NCI-H82 treated with DMSO at 0.1 percent for 48 hours (cell line): ENCODE data around the gene PLPPR3.

Source experiments
- DNase-seq: peaks from one replicate; lab custom pipeline; 2025; ENCODE audit not compliant: unreplicated experiment; lab: John Stamatoyannopoulos, UW

Gene PLPPR3

DNA sequence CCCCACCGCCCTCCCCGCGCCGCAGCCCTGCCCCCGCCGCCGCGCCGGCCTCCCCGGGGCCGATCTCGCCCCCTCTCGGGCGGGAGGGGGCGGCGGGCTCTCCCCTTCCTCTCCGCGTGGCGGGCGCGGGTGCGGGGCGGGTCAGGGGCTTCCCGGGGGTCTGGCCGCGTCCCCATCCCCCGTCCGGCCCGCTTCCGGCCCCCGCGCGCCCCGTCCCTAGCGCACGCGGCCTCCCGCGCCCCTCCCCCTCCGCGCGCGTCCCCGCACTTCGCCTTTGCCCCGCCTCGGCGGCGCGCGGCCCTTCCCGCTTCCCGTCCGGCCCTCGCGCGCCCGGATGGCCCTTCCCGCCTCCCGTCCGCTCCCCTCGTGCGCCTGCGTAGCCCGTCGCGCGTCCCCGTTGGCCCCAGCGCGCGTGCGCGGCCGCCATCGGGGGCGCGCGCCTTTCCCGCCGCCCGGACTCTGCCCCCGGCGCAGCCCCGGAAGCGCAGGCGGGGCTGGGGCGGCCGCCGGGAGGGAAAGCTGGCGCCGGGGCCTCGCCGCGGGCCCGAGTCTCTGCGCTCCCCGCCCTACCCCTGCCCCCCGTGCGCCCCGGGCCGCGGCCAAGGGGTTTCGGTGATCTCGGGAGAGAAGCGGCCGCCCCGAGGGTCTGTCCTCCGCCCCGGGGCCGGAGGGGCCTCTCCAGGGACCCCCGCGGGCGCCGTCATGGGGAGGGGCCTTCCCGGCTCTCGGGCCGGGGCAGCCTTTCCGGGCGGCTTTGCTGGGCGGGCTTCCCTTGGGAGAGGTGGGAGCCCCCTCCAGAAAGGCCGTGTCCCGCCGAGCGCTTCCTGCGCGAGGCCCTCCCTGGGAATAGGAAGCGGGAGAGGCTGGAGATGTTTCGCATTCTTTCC is 24.0 kb downstream of the PLPPR3 start:
- no peak for DNase-seq

DNA sequence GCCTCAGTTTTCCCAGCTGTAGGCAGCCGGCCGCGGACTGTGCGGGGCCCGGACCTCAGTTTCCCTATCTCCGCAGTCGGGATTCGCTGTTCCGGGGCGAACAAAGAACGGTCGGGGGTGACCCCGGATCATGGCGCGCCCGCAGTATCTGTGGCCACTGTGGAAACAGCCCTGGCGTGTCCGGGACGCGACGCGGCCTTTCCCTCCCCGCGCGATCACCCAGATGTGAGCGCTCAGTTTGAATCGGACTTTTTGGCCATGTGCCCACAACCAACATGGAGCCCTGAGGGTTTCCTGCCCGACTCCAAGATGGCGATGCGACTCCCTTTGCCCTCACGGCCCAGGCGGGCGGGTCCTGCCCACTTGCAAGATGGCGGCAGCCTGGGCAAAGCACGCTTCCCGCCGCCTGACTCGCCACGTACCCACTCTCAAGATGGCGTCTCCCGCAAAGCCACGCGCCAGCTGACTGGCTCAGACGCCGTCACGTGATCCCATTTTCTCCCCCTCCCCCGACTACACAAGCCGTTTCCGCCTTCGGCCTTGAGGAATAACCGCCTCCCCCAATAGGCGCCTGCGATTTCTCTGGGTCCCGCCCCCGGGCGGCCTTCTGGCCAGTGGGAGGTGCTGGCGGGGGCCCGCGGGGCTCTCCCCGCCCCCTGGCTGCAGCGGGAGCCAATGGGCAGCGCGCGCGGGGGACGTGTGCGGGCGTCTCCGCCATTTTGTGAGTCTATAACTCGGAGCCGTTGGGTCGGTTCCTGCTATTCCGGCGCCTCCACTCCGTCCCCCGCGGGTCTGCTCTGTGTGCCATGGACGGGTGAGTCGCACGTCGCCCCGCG is 24.8 kb downstream of the PLPPR3 start, which contains the start of gene PTBP1:
TSS of gene PTBP1 (plus strand) at position 761 of the 836 bp plus-strand sequence. CDS start at position 807, 46 bp downstream.
- DNase-seq = peak; percentile 98

DNA sequence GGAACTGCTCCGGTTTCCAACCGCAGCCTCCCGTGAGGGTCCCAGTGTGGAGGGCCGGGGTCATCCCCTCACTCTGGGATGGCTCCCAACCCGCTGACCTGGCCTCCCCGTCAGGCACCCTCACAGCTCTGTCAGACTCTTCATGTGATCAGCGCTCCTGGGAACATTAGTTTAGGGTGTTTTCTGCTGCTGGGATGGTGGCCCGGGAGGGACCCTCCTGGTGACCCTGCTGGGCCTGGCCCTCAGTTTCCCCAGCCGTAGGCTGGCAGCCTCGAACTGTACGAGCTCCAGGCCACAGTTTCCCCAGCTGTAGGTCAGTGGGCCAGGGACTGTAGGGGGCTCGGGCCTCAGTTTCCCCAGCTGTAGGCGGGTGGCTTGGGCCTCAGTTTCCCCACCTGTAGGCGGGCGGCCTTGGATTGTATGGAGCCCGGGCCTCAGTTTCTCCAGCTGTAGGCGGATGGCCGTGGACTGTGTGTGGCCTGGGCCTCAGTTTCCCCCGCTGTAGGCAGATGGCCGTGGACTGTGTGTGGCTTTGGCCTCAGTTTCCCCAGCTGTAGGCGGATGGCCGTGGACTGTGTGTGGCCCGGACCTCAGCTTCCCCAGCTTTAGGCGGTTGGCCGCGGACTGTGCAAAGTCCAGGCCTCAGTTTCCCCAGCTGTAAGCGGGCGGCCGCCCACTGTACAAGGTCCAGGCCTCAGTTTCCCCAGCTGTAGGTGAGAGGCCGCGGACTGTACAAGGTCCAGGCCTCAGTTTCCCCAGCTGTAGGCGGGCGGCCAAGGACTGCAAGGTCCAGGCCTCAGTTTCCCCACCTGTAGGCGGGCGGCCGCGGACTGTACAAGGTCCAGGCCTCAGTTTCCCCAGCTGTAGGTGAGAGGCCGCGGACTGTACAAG is 25.8 kb downstream of the PLPPR3 start:
- DNase-seq = no peak

DNA sequence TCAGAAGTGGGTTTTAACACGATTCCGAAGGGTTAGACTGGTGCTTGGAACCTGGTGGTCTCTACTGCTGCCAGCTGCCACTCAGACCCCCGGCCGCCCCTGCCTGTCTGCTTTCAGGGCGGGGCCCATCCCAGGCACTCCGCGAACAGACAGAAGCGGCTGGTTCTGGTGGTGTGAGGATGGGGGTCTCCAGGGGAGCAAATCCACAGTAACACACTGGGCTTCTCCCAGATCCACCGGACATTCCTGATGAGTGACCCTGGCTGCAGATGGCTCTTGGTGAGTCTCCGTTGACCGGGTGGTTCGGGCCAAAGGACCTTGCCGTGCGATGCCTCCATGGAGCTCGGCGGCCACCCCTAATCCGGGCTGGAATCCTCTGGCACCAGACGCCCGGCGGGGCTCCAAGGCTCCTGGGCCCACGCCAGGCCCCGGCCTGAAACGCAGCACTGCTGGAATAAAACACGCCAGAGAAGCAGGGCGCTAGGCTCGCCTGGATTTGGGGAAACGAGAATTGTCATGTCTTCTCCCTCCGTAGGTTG is 26.6 kb downstream of the PLPPR3 start:
- DNase-seq = no peak

DNA sequence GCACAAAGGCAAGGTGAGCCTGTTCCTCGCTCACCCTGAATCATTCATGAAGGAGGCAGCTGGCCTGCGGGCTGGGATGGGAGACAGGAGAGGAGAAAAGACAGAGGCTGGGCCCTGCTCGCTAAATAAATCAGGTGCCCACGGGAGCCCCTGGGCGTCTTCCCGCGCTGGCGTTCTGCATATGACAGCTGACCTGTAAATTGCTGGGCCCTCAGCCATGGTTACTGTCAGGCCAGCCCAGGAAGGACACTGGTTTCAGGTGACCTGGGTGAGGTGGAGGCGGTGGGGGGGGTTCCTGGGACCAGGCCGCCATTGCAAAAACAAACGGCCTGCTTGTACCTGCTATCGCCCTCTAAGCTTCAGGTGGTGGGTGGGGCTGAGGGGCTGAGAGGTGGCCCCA is 27.9 kb downstream of the PLPPR3 start:
- no peak for DNase-seq

DNA sequence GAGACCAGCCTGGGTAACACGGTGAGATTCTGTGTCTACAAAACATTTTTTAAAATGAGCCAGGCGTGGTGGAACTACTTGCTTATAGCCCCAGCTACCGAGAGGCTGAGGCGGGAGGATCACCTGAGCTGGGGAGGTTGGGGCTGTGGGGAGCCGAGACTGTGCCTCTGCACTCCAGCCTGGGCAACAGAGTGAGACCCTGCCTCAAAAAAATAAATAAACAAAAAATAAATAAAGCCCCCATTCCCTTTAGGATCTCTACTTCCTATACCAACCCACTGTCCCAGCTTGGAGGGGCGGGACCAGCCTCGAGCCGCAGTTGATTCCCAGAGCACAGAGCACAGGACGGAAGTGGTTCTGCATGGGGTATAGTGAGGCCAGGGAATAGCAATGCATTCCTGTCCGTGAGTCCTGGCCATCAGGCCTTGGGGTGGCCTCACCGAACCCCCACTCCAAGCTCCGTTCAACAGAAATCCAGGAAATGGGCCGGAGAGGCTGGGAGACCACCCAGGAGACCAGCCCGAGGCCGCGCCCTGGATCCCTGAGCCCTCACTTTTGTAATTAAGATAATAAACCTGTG is 29.4 kb downstream of the PLPPR3 start:
- no peak for DNase-seq

DNA sequence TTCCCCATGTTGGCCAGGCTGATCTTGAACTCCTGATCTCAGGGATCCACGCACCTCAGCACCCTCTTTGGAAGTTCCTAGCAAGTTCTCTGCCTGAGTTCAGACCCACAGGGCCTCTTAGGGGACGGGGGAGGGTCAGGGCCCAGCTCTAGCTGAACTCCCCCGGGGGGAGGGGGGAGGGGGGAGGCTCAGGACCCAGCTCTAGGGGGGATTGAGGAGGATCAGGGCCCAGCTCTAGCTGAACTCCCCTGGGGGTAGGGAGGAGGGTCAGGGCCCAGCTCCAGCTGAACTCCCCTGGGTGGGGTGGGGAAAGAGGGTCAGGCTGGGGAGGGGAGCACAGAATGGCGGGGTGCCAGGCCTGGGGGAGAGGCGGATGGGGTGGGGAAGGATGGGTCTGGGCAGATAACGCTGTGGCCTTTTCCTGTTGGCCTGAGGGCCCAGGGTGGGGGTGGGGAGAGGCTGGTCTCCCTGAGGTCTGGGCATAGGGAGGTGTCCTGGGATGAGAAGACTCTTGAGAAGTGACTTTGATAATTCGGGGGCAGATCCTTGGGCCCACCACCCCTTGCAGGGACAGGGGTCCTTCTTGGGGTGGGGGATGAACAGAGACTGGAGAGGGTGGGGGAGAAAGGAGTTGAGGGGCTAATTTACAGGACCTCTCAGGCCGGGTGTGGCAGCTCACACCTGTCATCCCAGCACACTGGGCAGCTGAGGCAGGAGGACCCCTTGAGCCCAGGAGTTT is 30.0 kb downstream of the PLPPR3 start:
- DNase-seq = peak; percentile 47

DNA sequence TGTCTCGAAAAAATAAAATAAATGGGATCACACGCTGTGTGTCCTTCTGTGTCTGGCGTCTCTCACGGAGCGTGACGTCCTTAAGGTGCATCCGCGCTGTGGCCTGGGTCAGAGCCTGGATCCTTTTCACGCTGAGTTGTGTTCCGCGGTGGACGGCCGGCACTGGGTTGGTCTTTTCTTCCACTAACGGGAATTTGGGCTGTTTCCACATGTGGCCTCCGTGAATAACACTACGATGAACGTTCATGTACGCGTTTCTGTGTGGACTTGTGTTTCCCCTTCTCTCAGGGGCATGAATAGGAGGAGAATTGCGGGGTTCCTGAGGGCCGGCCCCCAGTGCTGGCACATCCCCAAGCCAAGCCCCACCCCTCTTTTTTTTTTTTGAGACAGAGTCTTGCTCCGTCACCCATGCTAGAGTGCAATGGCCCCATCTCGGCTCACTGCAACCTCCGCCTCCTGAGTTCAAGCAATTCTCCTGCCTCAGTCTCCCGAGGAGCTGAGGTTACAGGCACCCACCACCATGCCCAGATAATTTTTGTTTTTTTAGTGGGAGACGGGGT is 30.7 kb downstream of the PLPPR3 start:
- DNase-seq = no peak

DNA sequence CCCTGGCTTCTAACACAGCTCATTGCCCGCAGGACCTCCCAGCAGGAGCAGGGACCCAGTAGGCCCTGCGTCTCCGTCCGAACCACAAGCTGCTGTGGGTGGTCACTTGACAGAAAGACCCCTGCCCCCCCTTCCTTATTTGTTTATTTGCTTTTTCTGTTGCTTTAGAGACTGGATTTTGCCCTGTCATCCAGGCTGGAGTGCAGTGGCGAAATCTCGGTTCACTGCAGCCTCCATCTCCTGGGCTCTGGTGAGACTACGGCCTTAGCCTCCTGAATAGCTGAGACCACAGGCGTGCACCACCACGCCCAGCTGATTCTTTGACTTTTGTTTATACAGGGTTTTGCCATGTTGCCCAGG is 32.1 kb downstream of the PLPPR3 start:
- no peak for DNase-seq

DNA sequence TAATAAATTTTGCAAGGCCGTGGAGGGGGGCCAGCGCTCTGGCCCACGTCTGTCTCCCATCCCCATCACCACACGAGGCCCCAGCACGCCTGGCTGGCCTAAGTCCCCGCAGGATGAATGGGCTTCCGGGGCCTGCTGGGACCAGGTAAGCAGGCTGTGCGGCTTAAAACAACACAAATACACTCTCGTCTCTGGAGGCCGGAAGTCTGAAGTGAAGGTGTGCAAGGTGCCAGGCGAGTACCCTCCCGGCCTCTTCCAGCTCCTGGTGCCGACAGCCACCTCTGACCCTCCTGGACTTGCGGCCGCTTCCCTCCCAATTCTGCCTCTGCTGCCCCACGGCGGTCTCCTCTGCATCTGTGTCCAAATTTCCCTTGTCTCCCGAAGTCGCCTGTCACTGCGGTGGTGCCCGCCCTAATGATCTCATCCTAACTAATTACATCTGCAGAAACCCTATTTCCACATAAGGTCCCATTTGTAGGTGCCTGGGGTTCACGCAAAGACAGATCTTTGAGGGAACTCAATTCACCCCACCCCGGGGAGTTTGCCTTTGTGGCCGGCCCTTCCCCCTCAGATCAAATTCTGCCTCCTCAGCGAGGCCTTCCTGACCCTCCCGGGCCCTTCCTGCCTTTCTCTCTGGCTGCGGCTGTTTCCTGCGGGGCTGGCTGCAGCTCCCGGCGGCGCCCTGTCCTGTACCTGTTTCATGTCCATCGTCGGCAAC is 32.6 kb downstream of the PLPPR3 start:
- peak; percentile 21 for DNase-seq

DNA sequence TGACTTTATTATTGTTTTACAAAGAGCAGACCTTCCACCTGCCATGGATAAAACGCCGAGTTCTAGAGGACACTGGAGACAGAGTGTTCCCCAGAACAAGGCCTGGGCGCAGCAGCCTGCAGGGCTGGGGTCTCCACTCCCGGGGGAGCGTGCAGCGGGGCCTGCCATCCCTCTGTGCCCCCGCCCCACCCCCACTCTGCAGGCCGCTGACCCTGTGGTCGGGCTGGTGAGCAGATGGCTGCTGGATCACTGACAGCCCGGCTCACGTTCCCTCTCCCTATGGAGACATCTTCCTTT is 33.1 kb downstream of the PLPPR3 start:
- no peak for DNase-seq

DNA sequence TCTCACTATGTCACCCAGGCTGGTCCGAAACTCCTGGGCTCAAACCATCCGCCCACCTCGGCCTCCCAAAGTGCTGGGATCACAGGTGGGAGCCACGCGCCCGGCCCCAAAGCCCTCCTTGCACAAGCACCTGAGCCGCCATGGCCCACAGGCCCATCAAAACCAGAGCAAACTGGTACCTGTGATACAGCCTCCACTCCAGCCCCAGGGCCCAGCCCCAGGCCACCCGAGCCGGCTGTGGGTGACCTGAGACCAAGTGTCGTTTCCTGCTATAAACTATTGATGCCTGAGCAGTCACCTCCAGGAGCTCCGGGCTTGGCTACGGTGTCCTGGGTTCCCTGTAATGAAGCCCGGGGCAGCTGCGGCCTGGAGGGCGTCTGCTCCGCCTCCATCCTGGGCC is 34.2 kb downstream of the PLPPR3 start:
- no peak for DNase-seq

DNA sequence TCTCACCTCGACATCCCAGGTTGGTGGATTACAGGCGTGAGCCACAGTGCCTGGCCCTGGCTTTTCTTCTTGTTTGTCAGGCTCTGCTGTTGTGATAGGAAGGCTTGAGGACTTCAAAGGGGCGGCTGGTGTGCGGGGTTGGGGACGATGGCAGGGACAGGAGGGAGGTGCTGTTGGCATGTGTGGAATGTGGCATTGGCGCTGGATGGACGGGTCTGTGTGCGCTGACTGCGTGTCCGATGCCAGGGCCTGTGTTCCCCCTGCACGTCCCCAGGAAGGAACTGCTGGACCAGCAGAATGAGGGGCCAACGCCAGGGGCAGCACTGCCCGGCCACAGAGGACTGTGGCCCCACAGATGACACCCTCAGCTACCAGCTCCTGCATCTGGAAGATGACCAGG is 37.2 kb downstream of the PLPPR3 start:
- DNase-seq = no peak

DNA sequence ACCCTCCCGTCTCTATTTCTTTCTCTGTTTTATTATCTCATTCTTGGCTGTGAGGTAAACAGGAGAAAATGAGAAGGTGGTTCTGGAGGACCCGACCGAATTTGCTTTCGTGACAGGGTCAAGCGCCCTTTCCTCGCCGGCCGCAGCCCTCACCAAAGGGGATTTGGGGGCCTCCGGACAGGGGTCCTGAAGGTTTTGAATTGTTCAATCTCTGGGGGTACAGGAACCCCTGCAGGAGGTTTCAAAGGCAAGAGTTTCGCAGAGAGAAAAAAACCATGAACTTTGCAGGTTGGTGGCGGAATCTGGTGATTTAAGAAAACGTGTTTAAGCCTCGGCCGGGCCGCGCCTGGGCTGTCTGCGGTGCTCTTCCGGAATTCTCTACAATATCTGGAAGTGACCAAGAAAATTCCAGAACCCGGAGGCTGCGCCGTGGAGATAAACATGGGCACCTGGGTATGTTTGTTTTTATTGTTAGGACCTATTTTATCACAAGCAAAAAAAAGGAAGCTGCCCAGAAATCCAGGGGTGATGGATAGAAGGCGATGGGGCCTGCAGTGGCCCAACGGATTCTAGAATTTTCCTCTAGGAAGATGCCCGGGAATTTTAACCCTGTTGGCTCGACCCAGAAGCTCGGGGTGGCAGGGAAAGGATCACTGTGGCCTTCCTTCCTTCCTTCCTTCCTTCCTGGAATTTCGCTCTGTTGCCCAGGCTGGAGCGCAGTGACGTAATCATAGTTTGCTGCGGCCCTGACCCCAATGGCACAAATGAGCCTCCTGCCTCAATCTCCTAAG is 38.7 kb downstream of the PLPPR3 start:
- no peak for DNase-seq

DNA sequence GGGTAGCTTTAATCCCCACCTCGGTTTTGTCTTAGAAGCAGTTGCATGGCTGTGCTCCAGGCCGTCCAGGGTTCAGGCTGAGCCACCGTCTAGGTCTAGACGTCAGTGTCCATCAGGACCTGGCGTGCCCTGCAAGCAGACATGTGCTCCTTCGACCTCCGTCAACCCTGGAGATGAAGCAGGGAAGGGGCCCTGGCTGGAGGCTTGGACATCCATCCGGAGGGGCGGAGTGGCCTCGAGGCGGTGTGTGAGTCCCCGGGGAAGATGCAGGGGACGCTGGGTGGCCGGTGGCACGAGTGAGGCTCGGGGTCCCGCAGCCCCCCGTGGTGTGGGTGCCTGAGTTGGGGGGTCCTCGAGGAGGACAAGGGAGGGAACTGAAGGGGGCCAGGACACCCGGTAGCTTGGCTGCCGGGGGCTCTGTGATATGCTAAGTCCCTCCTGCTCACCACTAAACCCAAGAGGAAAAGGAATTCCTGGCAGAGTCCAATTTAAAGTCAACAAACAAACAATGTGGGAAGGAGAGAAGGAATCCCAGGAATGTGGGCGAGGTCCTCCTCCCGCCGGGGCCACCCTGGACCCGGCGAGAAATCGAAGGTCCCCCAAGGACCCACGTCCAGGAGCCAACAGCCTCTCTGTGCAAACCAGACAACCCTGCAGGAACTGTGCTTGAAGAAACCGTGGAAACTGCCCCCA is 39.4 kb downstream of the PLPPR3 start:
- no peak for DNase-seq

DNA sequence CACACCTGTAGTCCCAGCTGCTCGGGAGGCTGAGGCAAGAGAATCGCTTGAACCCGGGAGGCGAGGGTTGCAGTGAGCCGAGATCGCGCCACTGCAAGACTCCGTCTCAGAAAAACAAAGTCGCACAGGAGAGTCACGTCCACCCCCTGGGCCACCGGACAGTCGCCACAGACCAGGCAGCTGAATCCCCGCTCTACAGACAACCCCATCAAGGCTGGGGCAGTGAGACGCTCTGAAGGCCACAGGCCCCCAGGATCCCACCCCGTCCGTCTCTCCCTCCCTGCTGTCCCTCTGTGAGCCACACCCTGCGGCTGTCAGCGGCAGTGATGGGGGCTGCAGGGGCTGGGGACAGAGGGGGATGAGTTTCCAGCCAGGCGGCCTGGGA is 40.0 kb downstream of the PLPPR3 start:
- DNase-seq = no peak

DNA sequence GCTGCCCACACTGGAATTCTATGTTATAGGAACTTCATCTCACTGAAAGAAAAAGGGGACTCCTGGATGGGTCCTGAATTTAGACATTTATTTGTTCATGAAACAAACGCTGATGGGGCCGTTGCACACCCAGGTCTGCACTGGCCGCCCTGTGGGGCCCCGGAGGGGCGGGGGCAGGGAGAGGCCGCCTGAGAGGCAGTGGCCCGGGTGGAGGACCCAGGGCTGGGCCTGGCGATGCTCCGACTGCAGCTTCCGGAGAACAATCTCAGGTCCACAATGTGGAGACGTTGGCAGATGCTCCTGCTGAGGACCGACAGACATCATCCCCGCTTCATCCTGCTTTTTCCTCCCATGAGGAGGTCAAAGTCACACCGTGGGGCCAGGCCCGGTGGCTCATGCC is 40.8 kb downstream of the PLPPR3 start:
- no peak for DNase-seq
